Spleen (tissue), 11 donors: ENCODE results near the gene TC2N. TPM values are rescaled to one million over a fixed set of nuclear protein-coding genes. Genes with fewer than 3 reads are reported as not detected.

Experiments used
- DNase-seq: peaks from one replicate; pipeline ENCODE4 v3.0.0-alpha.2; 2020
- H3K27ac ChIP-seq, 8 donors: fragments of 200-600 bp; sonication (generic) in 7 of 8; 1 replicate in 4 of 8; 2 replicates in 4 of 8; pipeline versions ENCODE4 v1.5.0 to v1.8.0; 2016 to 2021; ENCODE audit warnings: inconsistent platforms in 4 of 8, mild to moderate bottlenecking in 4 of 8, moderate library complexity in 1 of 8
- H3K27me3 ChIP-seq, 7 donors: fragments of 200-600 bp; sonication (generic) in 6 of 7; replicated peaks in 1 of 7; 1 replicate in 4 of 7; 2 replicates in 3 of 7; pipeline versions ENCODE4 v1.5.0 to v1.8.0; 2016 to 2021; ENCODE audit warnings: inconsistent platforms in 3 of 7, mild to moderate bottlenecking in 1 of 7
- H3K36me3 ChIP-seq, 6 donors: fragments of 200-600 bp; sonication (generic) in 5 of 6; 1 replicate in 4 of 6; 2 replicates in 2 of 6; pipeline versions ENCODE4 v1.5.0 to v1.8.0; 2016 to 2021; ENCODE audit warnings: inconsistent platforms in 2 of 6
- H3K4me1 ChIP-seq, 6 donors: fragments of 200-600 bp; sonication (generic) in 5 of 6; 1 replicate in 3 of 6; 2 replicates in 3 of 6; pipeline versions ENCODE4 v1.5.0 to v1.8.0; 2016 to 2021; ENCODE audit warnings: inconsistent platforms in 3 of 6
- H3K4me3 ChIP-seq, 8 donors: fragments of 200-600 bp; sonication (generic) in 7 of 8; 1 replicate in 4 of 8; 2 replicates in 4 of 8; pipeline versions ENCODE4 v1.5.0 to v1.8.0; 2016 to 2021; ENCODE audit warnings: inconsistent platforms in 4 of 8, mild to moderate bottlenecking in 4 of 8, moderate library complexity in 2 of 8
- H3K9me3 ChIP-seq, 8 donors: fragments of 200-600 bp; sonication (generic) in 7 of 8; 1 replicate in 4 of 8; 2 replicates in 4 of 8; pipeline versions ENCODE4 v1.5.0 to v1.8.0; 2016 to 2021; ENCODE audit warnings: inconsistent platforms in 4 of 8
- CTCF ChIP-seq, 11 experiments: fragments of 200-600 bp in 7 of 11; fragments of 450-650 bp in 4 of 11; sonication (generic) in 4 of 11; IDR thresholded peaks in 8 of 11; conservative IDR thresholded peaks in 3 of 11; 1 replicate in 7 of 11; 2 replicates in 4 of 11; pipeline versions ENCODE4 v1.4.0 to v1.8.0; 2016 to 2021; ENCODE audit warnings: antibody characterized with exemption in 11 of 11, inconsistent platforms in 4 of 11, mild to moderate bottlenecking in 1 of 11
- POLR2A ChIP-seq, 3 donors: fragments of 450-650 bp; IDR thresholded peaks; one replicate each; pipeline ENCODE4 v1.5.1; 2017; ENCODE audit warnings: antibody characterized with exemption in 3 of 3, mild to moderate bottlenecking in 1 of 3
- POLR2AphosphoS5 ChIP-seq, 3 donors: sonication (generic); formaldehyde crosslinking; IDR thresholded peaks; one replicate each; pipeline ENCODE4 v1.5.1; 2017; ENCODE audit warnings: antibody characterized with exemption in 3 of 3
- WGBS, 5 donors: extraction: QIAGEN DNeasy Blood & Tissue Kit in 3 of 5; methylation state at CpG; one replicate each; pipeline versions ENCODE4 v1.1.5 to v1.1.7; 2013 to 2018; 5-methylcytosine and 5-hydroxymethylcytosine counted together
- intact Hi-C: fragments of 100-400 bp; cut with DNase I; formaldehyde crosslinking; loops from one replicate; pipeline ENCODE4 v1.15.0; 2023; ENCODE audit warnings: low total_unique reads
- polyA plus RNA-seq, 3 donors: library from polyadenylated mRNA; stranded (reverse); fragments of 200-250 nt; gene quantifications; one replicate each; pipeline ENCODE4 v1.2.1, GENCODE V29; 2013
- total RNA-seq, 7 donors: library from RNA; depleted of rRNA in 3 of 7; stranded (reverse); fragments of >200 nt in 3 of 7; fragmentation: NEBNext Ultra II Directional in 4 of 7; extraction: Animal tissue kit (Norgen Biotek cat#: 25700) in 4 of 7; gene quantifications; one replicate each; pipeline versions ENCODE4 v1.1.0 to v1.2.1, GENCODE V29; 2016 to 2021
- donor health status: healthy with polysubstance abuse.
- donor health status: DM: no; HTN: no; CAD: no; lungs with moderate emphysema.
- donor health status: DM: no; HTN: no; CAD: no.
- donor health status: Bipolar disorder and iron deficiency.
- donor health status: healthy.
- donor health status: DM: no; HTN: no; CAD: no.
- donor health status: DM: yes; HTN: yes; CAD: no.

TC2N gene
- total and polyA plus RNA-seq, 10 donors: 5.3 to 50.7 (median 35.5) TPM

GRCh38 chr14:91891101-91891500, 23.8 kb upstream of the TC2N start:
- Histone ChIP-seq H3K27me3 (no peaks in the 10 kb centered on the region), H3K4me3 (no peak overlapping the region), H3K36me3 (peaks cover 0 to 29% (median 0%) of the 10 kb centered on the region in 6 donors), H3K27ac (peak overlapping the region in 4 of 8 donors; percentile 65 to 73 (median 73)), H3K4me1 (peaks cover 10 to 54% (median 27%) of the 10 kb centered on the region in 6 donors), H3K9me3 (no peaks in the 10 kb centered on the region)
- DNase-seq: no peak
- TF ChIP-seq POLR2AphosphoS5 (IDR thresholded peaks at IDR 0.05): no peak
- no peak for TF ChIP-seq CTCF (IDR thresholded peaks at IDR 0.05 in 8 of 11, conservative IDR thresholded peaks at IDR 0.05 in 3 of 11)
- no peak for TF ChIP-seq POLR2A (IDR thresholded peaks at IDR 0.05)
- WGBS, 5 donors: 92 to 96% (median 94%) methylated on average over 5 of the region's 5 CpGs
- intact Hi-C loops: no loop called here

GRCh38 chr14:91890291-91890749, 23.0 kb upstream of the TC2N start:
- Histone ChIP-seq H3K9me3 (no peaks in the 10 kb centered on the region), H3K27me3 (no peaks in the 10 kb centered on the region), H3K36me3 (peaks cover 0 to 29% (median 0%) of the 10 kb centered on the region in 6 donors), H3K4me1 (peaks cover 10 to 58% (median 27%) of the 10 kb centered on the region in 6 donors), H3K27ac (peak overlapping the region in 6 of 8 donors; percentile 38 to 73 (median 69)), H3K4me3 (no peak overlapping the region)
- TF ChIP-seq POLR2A (IDR thresholded peaks at IDR 0.05): no peak
- TF ChIP-seq CTCF (IDR thresholded peaks at IDR 0.05 in 8 of 11, conservative IDR thresholded peaks at IDR 0.05 in 3 of 11): no peak
- TF ChIP-seq POLR2AphosphoS5 (IDR thresholded peaks at IDR 0.05): peak in 1 of 3 donors; percentile 18
- WGBS, 5 donors: 20 to 32% (median 25%) methylated on average over 5 of the region's 5 CpGs
- intact Hi-C loops: no loop called here
- no peak for DNase-seq

- peak overlapping the region in 7 of 8 donors; percentile 27 to 73 (median 65) for H3K27ac ChIP-seq
- TF ChIP-seq CTCF (IDR thresholded peaks at IDR 0.05 in 8 of 11, conservative IDR thresholded peaks at IDR 0.05 in 3 of 11) (no peak), POLR2A (IDR thresholded peaks at IDR 0.05) (no peak), POLR2AphosphoS5 (IDR thresholded peaks at IDR 0.05) (peak in 2 of 3 donors; percentile 41 to 61)
- no peaks in the 10 kb centered on the region for H3K9me3 ChIP-seq
- 38 to 75% (median 69%) methylated on average over 6 to 13 of the region's 13 CpGs for WGBS, 5 donors
- intact Hi-C loops: no loop called here
- no peaks in the 10 kb centered on the region for H3K27me3 ChIP-seq
- DNase-seq: no peak
- H3K4me1 ChIP-seq: peaks cover 10 to 64% (median 27%) of the 10 kb centered on the region in 6 donors
- no peak overlapping the region for H3K4me3 ChIP-seq
- H3K36me3 ChIP-seq: peaks cover 0 to 29% (median 0%) of the 10 kb centered on the region in 6 donors
Observed at GRCh38 chr14:91889477-91890211, 22.3 kb upstream of the TC2N start.
